Natural killer cell (primary cell): ENCODE measurements around the gene HECTD4. TPM values are rescaled to one million over a fixed set of nuclear protein-coding genes. Genes with fewer than 3 reads are reported as not detected.

Experiments used
- ATAC-seq, 3 donors: fragments of 150-1000 bp in 2 of 3; fragments of 200-7000 bp in 1 of 3; cut with Tn5 transposase; 1 replicate in 1 of 3; 2 replicates in 2 of 3; pipeline ENCODE4 v1.10.0; 2021; ENCODE audit warnings: mild to moderate bottlenecking in 2 of 3, moderate library complexity in 2 of 3
- DNase-seq, 2 donors: peaks; one replicate each; pipeline versions ENCODE4 v3.0.0 to v3.0.0-alpha.2; 2013 to 2021; ENCODE audit warnings: mixed read lengths in 1 of 2
- H3K27ac ChIP-seq: one replicate; pipeline ENCODE4 v1.5.1; 2013; ENCODE audit warnings: mild to moderate bottlenecking, low read length
- H3K27me3 ChIP-seq: one replicate; pipeline ENCODE4 v1.6.1; 2013; ENCODE audit warnings: low read length; ENCODE audit not compliant: control insufficient read depth, insufficient read depth
- H3K36me3 ChIP-seq: one replicate; pipeline ENCODE4 v1.6.1; 2013; ENCODE audit warnings: low read length; ENCODE audit not compliant: control insufficient read depth, insufficient read depth
- H3K4me1 ChIP-seq: one replicate; pipeline ENCODE4 v1.6.1; 2013; ENCODE audit warnings: low read length; ENCODE audit not compliant: control insufficient read depth, insufficient read depth
- H3K4me3 ChIP-seq: one replicate; pipeline ENCODE4 v1.5.1; 2013; ENCODE audit warnings: low read length
- H3K9me3 ChIP-seq: one replicate; pipeline ENCODE4 v1.6.1; 2013; ENCODE audit warnings: low read length; ENCODE audit not compliant: control insufficient read depth, insufficient read depth
- H3K27ac Mint-ChIP-seq, 2 donors: one replicate each; pipeline ENCODE4 v1.8.0; 2022; ENCODE audit warnings: mild to moderate bottlenecking in 2 of 2, mixed read lengths in 2 of 2, moderate library complexity in 1 of 2
- H3K27me3 Mint-ChIP-seq, 2 donors: one replicate each; pipeline ENCODE4 v1.8.0; 2022; ENCODE audit warnings: low read depth in 2 of 2, mixed read lengths in 2 of 2
- H3K36me3 Mint-ChIP-seq: one replicate; pipeline ENCODE4 v1.8.0; 2022; ENCODE audit warnings: mixed read lengths
- H3K4me1 Mint-ChIP-seq, 2 donors: one replicate each; pipeline ENCODE4 v1.8.0; 2022; ENCODE audit warnings: mixed read lengths in 2 of 2
- H3K4me3 Mint-ChIP-seq: one replicate; pipeline ENCODE4 v1.8.0; 2022; ENCODE audit warnings: mild to moderate bottlenecking, moderate library complexity, mixed read lengths
- H3K9me3 Mint-ChIP-seq, 2 donors: one replicate each; pipeline ENCODE4 v1.8.0; 2022; ENCODE audit warnings: mixed read lengths in 2 of 2
- CTCF ChIP-seq: fragments of 200-600 bp; IDR thresholded peaks from one replicate; pipeline ENCODE4 v1.8.0; 2022; ENCODE audit warnings: antibody characterized with exemption
- WGBS: methylation state at CpG from one replicate; pipeline ENCODE4 v1.1.7; 2013; ENCODE audit warnings: missing lambda C conversion rate; ENCODE audit not compliant: insufficient coverage; 5-methylcytosine and 5-hydroxymethylcytosine counted together
- intact Hi-C: fragments of 100-400 bp; cut with micrococcal nuclease; formaldehyde crosslinking; loops from one replicate; pipeline ENCODE4 v1.14.2; 2022
- total RNA-seq, 4 donors: library from RNA; stranded (reverse); fragments of 120-200 nt in 1 of 4; gene quantifications; one replicate each; pipeline versions ENCODE4 v1.2.3 to v1.2.4, GENCODE V29; 2013 to 2022

HECTD4 gene
- total RNA-seq, 3 donors from 2014 or later (not counting 1 experiment from before 2014, with no cell fraction given) = 66.9 to 82.6 (median 79.2) TPM

GRCh38 chr12:112190231-112191025 lies 191.8 kb downstream of the HECTD4 start:
- 98% methylated on average over 5 of the region's 5 CpGs for whole genome bisulfite sequencing
- intact Hi-C loops = no loop called here
- no peaks in the 10 kb centered on the region for H3K9me3 Mint-ChIP-seq
- H3K27me3 Mint-ChIP-seq = no peaks in the 10 kb centered on the region
- Histone ChIP-seq H3K9me3 (no peaks in the 10 kb centered on the region), H3K27ac (no peak overlapping the region), H3K4me3 (no peak overlapping the region), H3K36me3 (peaks cover 56% of the 10 kb centered on the region), H3K4me1 (no peaks in the 10 kb centered on the region), H3K27me3 (no peaks in the 10 kb centered on the region)
- no peak overlapping the region for H3K27ac Mint-ChIP-seq
- H3K4me1 Mint-ChIP-seq = no peaks in the 10 kb centered on the region
- no peak for TF ChIP-seq CTCF
- H3K4me3 Mint-ChIP-seq = no peak overlapping the region
- ATAC-seq (no peak), DNase-seq (no peak)
- H3K36me3 Mint-ChIP-seq = peaks cover 7% of the 10 kb centered on the region

GRCh38 chr12:112188130-112188830 lies 194.0 kb downstream of the HECTD4 start:
- intact Hi-C loops = no loop called here
- no peaks in the 10 kb centered on the region for H3K9me3 ChIP-seq
- Mint-ChIP-seq H3K4me3 (no peak overlapping the region), H3K4me1 (no peaks in the 10 kb centered on the region), H3K27ac (no peak overlapping the region), H3K9me3 (no peaks in the 10 kb centered on the region), H3K36me3 (peaks cover 5% of the 10 kb centered on the region), H3K27me3 (no peaks in the 10 kb centered on the region)
- no peak for DNase-seq
- H3K27ac ChIP-seq = no peak overlapping the region
- peaks cover 55% of the 10 kb centered on the region for H3K36me3 ChIP-seq
- no peak overlapping the region for H3K4me3 ChIP-seq
- peak in 1 of 3 donors; percentile 6 for ATAC-seq
- WGBS = 97% methylated on average over 8 of the region's 9 CpGs
- H3K27me3 ChIP-seq = no peaks in the 10 kb centered on the region
- no peaks in the 10 kb centered on the region for H3K4me1 ChIP-seq
- TF ChIP-seq CTCF = no peak

GRCh38 chr12:112185093-112185923 lies 196.9 kb downstream of the HECTD4 start:
- H3K36me3 ChIP-seq = peaks cover 38% of the 10 kb centered on the region
- intact Hi-C loops = no loop called here
- H3K36me3 Mint-ChIP-seq = no peaks in the 10 kb centered on the region

More at GRCh38 chr12:112185093-112185923, 196.9 kb downstream of the HECTD4 start:
- Mint-ChIP-seq H3K4me3 (no peak overlapping the region), H3K9me3 (no peaks in the 10 kb centered on the region), H3K27me3 (no peaks in the 10 kb centered on the region), H3K4me1 (no peaks in the 10 kb centered on the region), H3K27ac (no peak overlapping the region)
- ATAC-seq (peak in 1 of 3 donors; percentile 21), DNase-seq (no peak)
- H3K27ac ChIP-seq = no peak overlapping the region
- 97% methylated on average over 25 of the region's 26 CpGs for WGBS
- H3K9me3 ChIP-seq = no peaks in the 10 kb centered on the region
- H3K4me1 ChIP-seq = no peaks in the 10 kb centered on the region
- no peak for TF ChIP-seq CTCF
- no peaks in the 10 kb centered on the region for H3K27me3 ChIP-seq
- H3K4me3 ChIP-seq = no peak overlapping the region
